GM12878 (cell line): ENCODE measurements around the gene SLC1A5. TPM values are rescaled to one million over a fixed set of nuclear protein-coding genes. Genes with fewer than 3 reads are reported as not detected.

ENCODE experiments used
- BMI1 ChIP-seq: fragments of 450-650 bp; IDR thresholded peaks from 2 replicates; pipeline ENCODE4 v1.6.1; 2016; ENCODE audit warnings: mild to moderate bottlenecking, moderate library complexity, borderline replicate concordance
- CREB1 ChIP-seq: IDR thresholded peaks from 2 replicates; pipeline ENCODE4 v1.6.1; 2012; ENCODE audit warnings: low read depth, mild to moderate bottlenecking, inconsistent platforms
- CTCF ChIP-seq, 3 experiments: IDR thresholded peaks in 2 of 3; conservative IDR thresholded peaks in 1 of 3; 2 replicates each; pipeline ENCODE4 v1.5.1; 2011; ENCODE audit warnings: low read depth in 3 of 3, low read length in 3 of 3, mild to moderate bottlenecking in 3 of 3, control low read depth in 2 of 3, moderate library complexity in 2 of 3, inconsistent platforms in 1 of 3, mixed read lengths in 1 of 3; ENCODE audit not compliant: control insufficient read depth in 2 of 3, insufficient read depth in 1 of 3; ENCODE audit errors: extremely low read depth in 1 of 3
- E2F4 ChIP-seq: IDR thresholded peaks from 2 replicates; pipeline ENCODE4 v1.6.1; 2012; ENCODE audit warnings: low read depth, low read length, improper control_type of control experiment
- ETV6 ChIP-seq, 2 experiments: fragments of 450-650 bp in 1 of 2; IDR thresholded peaks in 1 of 2; conservative IDR thresholded peaks in 1 of 2; 2 replicates each; pipeline ENCODE4 v1.6.1; 2014; ENCODE audit warnings: antibody characterized with exemption in 1 of 2, borderline replicate concordance in 1 of 2, low read depth in 1 of 2, mild to moderate bottlenecking in 1 of 2, moderate library complexity in 1 of 2
- HDGF ChIP-seq: fragments of 450-650 bp; IDR thresholded peaks from 2 replicates; pipeline ENCODE4 v1.6.1; 2016; ENCODE audit warnings: antibody characterized with exemption
- IRF3 ChIP-seq: fragments of 450-650 bp; IDR thresholded peaks from 2 replicates; pipeline ENCODE4 v1.6.1; 2014; ENCODE audit warnings: mild to moderate bottlenecking
- MEF2A ChIP-seq: IDR thresholded peaks from 2 replicates; pipeline ENCODE4 v1.6.1; 2011; ENCODE audit warnings: low read depth, mild to moderate bottlenecking, low read length, moderate library complexity; ENCODE audit not compliant: insufficient read depth
- PAX8 ChIP-seq: fragments of 450-650 bp; IDR thresholded peaks from 2 replicates; pipeline ENCODE4 v1.6.1; 2017; ENCODE audit warnings: mild to moderate bottlenecking, moderate library complexity
- PML ChIP-seq: IDR thresholded peaks from 2 replicates; pipeline ENCODE4 v1.6.1; 2012; ENCODE audit warnings: low read length, inconsistent platforms
- POLR2AphosphoS5 ChIP-seq: IDR thresholded peaks from 2 replicates; pipeline ENCODE4 v1.6.1; 2011; ENCODE audit warnings: mild to moderate bottlenecking, low read length, inconsistent platforms
- RAD21 ChIP-seq: IDR thresholded peaks from 2 replicates; pipeline ENCODE4 v1.6.1; 2011; ENCODE audit warnings: mild to moderate bottlenecking, low read depth, low read length, moderate library complexity; ENCODE audit not compliant: insufficient read depth
- RBBP5 ChIP-seq: fragments of 200-600 bp; sonication (generic); conservative IDR thresholded peaks from 2 replicates; pipeline ENCODE4 v1.6.1; 2016
- SIN3A ChIP-seq: IDR thresholded peaks from 2 replicates; pipeline ENCODE4 v1.6.1; 2012; ENCODE audit warnings: low read depth, low read length, improper control_type of control experiment
- SMAD5 ChIP-seq: IDR thresholded peaks from 2 replicates; pipeline ENCODE4 v1.6.1; 2016; ENCODE audit warnings: antibody characterized with exemption, low read depth
- SMARCA5 ChIP-seq: fragments of 450-650 bp; IDR thresholded peaks from 2 replicates; pipeline ENCODE4 v1.6.1; 2017; ENCODE audit warnings: mild to moderate bottlenecking
- SREBF1 ChIP-seq: IDR thresholded peaks from 2 replicates; pipeline ENCODE4 v1.6.1; 2012; ENCODE audit warnings: mild to moderate bottlenecking, low read length
- USF1 ChIP-seq: IDR thresholded peaks from 2 replicates; pipeline ENCODE4 v1.6.1; 2011; ENCODE audit warnings: borderline replicate concordance, low read depth, mild to moderate bottlenecking, moderate library complexity, mixed read lengths, low read length; ENCODE audit not compliant: insufficient read depth; ENCODE audit errors: extremely low read length
- ZNF384 ChIP-seq: IDR thresholded peaks from 2 replicates; pipeline ENCODE4 v1.6.1; 2012; ENCODE audit warnings: low read depth, mild to moderate bottlenecking, low read length, improper control_type of control experiment, borderline replicate concordance
- polyA plus RNA-seq, 11 experiments: library from polyadenylated mRNA; depleted of rRNA in 4 of 11; unstranded in 6 of 11; stranded (reverse) in 5 of 11; fragments of >200 nt; fragmentation: Nextera tagmentation in 4 of 11; fragmentation: Illumina TruSeq in 1 of 11; extraction: Ambion mirVana in 4 of 11; extraction: Trizol in 1 of 11; gene quantifications; 1 replicate in 1 of 11; 2 replicates in 10 of 11; pipeline versions ENCODE4 v1.2.1 to v1.2.3, GENCODE V29; 2011 to 2016; ENCODE audit warnings: inconsistent platforms in 2 of 11, missing spikeins in 2 of 11, low read depth in 1 of 11
- total RNA-seq, 4 experiments: library from RNA; depleted of rRNA in 3 of 4; stranded (reverse); fragments of >200 nt in 3 of 4; fragmentation: Illumina TruSeq in 1 of 4; extraction: Trizol in 1 of 4; gene quantifications; 2 replicates each; pipeline versions ENCODE4 v1.2.1 to v1.2.3, GENCODE V29; 2013 to 2021
- TF ChIP-seq, protein P1 (sequence below): fragments of 450-650 bp; conservative IDR thresholded peaks from 2 replicates; pipeline ENCODE4 v1.6.1; 2017; ENCODE audit warnings: mild to moderate bottlenecking, moderate library complexity

Gene SLC1A5
- total and polyA plus RNA-seq, 10 of the 15 experiments (the other 5 are each of a cell fraction or from before 2014, with no cell fraction given): 9.1 to 129 (median 60.9) TPM

DNA sequence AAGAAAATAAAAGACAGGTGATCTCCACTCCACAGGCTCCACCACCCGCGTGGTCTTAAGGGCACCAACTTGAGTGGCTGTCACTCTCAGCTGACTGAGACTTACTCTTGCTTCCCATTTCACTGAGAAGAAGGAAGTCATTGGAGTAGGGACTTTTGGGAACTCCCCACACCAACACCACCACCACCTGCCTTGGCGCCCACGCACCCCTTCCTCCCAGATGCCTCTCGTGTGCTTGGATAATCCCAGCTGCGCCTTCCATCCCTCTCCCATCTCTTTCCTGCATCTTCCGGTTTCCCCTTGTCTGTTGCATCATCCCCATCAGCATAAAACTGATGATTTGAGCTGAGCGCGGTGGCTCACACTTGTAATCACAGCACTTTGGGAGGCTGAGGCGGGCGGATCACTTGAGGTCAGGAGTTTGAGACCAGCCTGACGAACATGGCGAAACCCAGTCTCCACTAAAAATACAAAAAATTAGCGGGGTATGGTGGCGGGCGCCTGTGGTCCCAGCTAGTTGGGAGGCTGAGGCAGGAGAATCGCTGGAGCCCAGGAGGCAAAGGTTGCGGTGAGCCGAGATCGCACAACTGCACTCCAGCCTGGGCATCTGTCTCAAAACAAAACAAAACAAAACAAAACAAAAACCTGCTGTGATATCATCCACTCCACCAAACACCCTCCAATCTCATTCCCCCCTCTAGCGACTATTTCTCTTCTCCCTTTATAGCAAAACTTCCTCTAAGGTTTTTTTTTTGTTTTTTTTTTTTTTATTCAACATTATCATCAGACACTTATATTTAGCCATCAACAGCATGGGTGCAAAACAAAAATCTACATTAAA, 36.7 kb upstream of the SLC1A5 start (continued):
- peak; percentile 73 for TF ChIP-seq RAD21
- no peak for TF ChIP-seq SMAD5
- TF ChIP-seq CTCF (IDR thresholded peaks at IDR 0.05 in 2 of 3, conservative IDR thresholded peaks at IDR 0.05 in 1 of 3; ENCODE audit: control insufficient read depth in 2 of 3, extremely low read depth in 1 of 3, insufficient read depth in 1 of 3, low read depth in 3 of 3, low read length in 3 of 3): peak; percentile 15 to 44 (median 32); a peak in 3 of 6 replicates
- TF ChIP-seq POLR2AphosphoS5: no peak
- TF ChIP-seq ETV6 (conservative IDR thresholded peaks at IDR 0.05 in 1 of 2, IDR thresholded peaks at IDR 0.05 in 1 of 2; ENCODE audit: borderline replicate concordance in 1 of 2, low read depth in 1 of 2): no peak
- TF ChIP-seq IRF3: no peak
- TF ChIP-seq ZNF384: peak; percentile 87; the same call in 1 of the 2 replicates
- no peak for TF ChIP-seq PAX8
- TF ChIP-seq, protein P1, sequence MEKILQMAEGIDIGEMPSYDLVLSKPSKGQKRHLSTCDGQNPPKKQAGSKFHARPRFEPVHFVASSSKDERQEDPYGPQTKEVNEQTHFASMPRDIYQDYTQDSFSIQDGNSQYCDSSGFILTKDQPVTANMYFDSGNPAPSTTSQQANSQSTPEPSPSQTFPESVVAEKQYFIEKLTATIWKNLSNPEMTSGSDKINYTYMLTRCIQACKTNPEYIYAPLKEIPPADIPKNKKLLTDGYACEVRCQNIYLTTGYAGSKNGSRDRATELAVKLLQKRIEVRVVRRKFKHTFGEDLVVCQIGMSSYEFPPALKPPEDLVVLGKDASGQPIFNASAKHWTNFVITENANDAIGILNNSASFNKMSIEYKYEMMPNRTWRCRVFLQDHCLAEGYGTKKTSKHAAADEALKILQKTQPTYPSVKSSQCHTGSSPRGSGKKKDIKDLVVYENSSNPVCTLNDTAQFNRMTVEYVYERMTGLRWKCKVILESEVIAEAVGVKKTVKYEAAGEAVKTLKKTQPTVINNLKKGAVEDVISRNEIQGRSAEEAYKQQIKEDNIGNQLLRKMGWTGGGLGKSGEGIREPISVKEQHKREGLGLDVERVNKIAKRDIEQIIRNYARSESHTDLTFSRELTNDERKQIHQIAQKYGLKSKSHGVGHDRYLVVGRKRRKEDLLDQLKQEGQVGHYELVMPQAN: 0 out of 2 replicates have a peak, but pooled peaks have one; percentile 2
- TF ChIP-seq SIN3A: no peak
- no peak for TF ChIP-seq MEF2A
- no peak for TF ChIP-seq RBBP5
- TF ChIP-seq BMI1: no peak
- TF ChIP-seq SREBF1: no peak
- no peak for TF ChIP-seq CREB1
- TF ChIP-seq E2F4: no peak
- no peak for TF ChIP-seq USF1
- no peak for TF ChIP-seq HDGF
- no peak for TF ChIP-seq SMARCA5
- no peak for TF ChIP-seq PML
